Retinal pigment epithelial cell (primary cell): Measurements from ENCODE around the gene ROBO1.

Source experiments
- DNase-seq: peaks from one replicate; pipeline ENCODE4 v3.0.0-alpha.2; 2010; ENCODE audit warnings: low read depth
- H3K4me3 ChIP-seq: 2 replicates; pipeline ENCODE4 v1.5.1; 2011; ENCODE audit warnings: mild to moderate bottlenecking, low read length, control low read depth, moderate library complexity
- TF ChIP-seq, protein P1 (sequence below): conservative IDR thresholded peaks from 2 replicates; pipeline ENCODE4 v1.5.1; 2011; ENCODE audit warnings: low read depth, low read length, control low read depth, inconsistent platforms

ROBO1 gene

DNA sequence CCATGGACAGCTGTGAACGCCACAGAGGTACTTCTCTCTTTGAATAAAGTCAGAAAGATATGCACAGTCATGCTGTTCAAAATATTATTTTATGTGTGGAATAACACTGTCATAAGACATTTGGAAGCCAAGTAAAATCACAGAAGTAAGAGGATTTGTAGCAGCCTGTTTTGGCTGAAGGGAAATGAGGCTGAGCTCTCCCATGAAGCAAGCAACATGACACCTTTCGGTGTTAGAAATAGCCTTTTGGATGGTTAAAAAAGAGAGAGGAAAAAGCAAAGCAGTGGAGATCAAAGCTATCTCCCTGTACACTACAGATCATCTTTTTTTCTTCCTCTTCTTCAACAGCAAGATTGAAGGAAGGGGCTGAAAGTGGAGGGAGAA lies 755.3 kb downstream of the ROBO1 start:
- H3K4me3 ChIP-seq: no peak overlapping the region
- DNase-seq: no peak
- TF ChIP-seq, protein P1, sequence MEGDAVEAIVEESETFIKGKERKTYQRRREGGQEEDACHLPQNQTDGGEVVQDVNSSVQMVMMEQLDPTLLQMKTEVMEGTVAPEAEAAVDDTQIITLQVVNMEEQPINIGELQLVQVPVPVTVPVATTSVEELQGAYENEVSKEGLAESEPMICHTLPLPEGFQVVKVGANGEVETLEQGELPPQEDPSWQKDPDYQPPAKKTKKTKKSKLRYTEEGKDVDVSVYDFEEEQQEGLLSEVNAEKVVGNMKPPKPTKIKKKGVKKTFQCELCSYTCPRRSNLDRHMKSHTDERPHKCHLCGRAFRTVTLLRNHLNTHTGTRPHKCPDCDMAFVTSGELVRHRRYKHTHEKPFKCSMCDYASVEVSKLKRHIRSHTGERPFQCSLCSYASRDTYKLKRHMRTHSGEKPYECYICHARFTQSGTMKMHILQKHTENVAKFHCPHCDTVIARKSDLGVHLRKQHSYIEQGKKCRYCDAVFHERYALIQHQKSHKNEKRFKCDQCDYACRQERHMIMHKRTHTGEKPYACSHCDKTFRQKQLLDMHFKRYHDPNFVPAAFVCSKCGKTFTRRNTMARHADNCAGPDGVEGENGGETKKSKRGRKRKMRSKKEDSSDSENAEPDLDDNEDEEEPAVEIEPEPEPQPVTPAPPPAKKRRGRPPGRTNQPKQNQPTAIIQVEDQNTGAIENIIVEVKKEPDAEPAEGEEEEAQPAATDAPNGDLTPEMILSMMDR: no peak

DNA sequence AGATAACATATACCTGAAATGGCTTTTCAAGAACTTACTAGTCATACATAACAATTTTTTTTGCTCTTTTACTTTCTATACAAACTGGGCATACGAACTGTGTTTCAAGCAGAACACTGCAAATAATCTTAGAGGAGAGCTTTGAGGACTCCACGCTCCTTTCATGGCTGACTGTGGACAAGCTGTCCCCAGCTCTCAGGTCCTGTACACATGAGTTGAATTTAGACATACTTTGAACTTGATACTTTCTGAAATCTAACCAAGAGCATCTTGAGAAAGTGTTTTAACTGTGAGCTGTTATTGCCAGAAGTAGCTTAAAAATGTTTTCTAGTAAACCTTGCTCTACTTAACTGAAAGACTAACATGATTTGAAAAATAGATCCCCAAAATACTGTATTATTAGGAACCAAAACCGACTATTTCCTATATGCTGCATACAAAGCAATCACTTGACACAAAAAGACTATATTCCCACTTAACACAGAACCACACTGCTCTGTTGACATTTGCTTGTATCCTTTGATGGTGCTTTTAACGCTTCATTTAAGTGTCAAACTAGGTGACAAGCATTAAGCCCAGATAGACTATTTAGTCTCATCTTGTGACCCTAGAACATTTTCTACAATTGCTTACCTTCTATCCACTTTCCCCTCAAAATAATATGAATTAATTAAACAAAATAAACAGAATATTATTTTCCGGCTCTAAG lies 755.8 kb downstream of the ROBO1 start:
- TF ChIP-seq, protein P1: no peak
- H3K4me3 ChIP-seq: no peak overlapping the region
- DNase-seq: no peak

DNA sequence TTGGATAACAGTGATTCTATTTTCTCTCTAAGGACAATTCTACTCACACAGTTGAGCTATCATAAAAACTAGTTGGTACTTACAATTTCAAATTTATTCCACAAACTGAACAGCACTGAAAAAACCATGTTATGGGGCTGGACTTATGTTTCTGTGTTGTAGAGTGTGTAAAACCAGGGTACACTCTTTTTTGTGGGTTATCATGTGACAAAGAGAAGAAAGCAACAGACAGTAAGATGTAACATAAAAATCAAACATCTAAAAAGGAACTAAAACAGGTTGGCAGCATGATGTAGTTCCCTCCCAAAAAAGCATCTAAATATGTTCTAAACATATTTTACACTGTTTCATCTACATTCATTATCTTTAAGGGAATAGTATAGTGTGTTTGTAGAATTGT lies 757.9 kb downstream of the ROBO1 start:
- H3K4me3 ChIP-seq: no peak overlapping the region
- TF ChIP-seq, protein P1: no peak
- DNase-seq: no peak

DNA sequence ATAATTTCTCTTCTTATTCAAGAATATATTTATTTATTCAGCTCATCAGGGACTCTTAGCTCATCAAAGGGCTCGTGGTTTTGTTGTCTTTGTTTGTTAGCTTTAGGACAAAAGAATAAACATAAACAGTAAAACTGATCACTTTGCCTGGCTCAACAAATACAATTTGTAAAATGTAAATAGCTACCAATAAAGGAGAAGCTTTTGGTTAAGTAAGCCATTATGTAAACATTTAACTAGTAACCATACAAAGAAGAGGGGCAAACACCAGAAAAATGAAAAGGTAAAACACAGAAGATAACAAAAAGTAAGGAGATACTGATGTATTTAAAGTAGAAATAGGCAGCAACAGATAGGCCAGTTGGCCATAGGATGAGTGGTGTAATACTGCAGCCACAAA lies 761.7 kb downstream of the ROBO1 start:
- TF ChIP-seq, protein P1: no peak
- DNase-seq: no peak
- H3K4me3 ChIP-seq: no peak overlapping the region

DNA sequence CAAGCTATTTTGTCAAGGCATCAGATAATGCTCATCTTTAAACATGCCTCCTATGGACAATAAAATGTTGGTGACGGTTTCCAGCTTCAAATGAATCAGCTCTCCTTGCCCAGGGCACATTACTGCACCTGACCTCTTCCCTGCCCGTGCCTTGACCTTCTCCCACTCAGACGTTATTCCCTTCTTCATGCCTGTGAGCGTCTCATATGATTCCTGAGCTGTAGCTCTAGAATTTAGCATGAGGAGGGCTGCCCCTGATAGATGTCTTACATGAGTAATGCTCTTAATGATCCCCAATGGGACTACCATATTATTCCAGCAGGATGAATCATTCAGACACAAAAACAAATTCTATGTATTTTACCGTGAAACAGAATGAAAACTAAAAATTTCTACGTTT lies 762.7 kb downstream of the ROBO1 start:
- TF ChIP-seq, protein P1: no peak
- DNase-seq: no peak
- no peak overlapping the region for H3K4me3 ChIP-seq

DNA sequence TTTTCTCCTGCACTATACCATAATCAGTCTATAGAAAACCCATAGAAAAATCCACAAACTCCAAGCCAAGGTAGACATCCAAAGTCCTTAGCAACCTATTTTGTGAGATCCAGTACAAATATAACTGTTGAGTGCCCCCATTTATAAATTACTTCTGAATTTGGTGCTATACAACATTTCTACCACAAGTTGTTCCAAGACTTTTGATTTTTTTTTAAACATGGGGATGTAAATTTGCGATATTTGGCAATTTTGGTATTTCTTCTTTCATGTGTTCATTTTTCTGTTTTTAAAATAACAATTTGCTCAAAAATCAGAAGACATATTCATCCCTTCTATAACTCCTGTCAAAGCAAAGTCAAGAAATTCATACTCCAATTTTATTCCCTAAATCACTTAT lies 763.8 kb downstream of the ROBO1 start:
- DNase-seq: no peak
- no peak overlapping the region for H3K4me3 ChIP-seq
- TF ChIP-seq, protein P1: no peak

DNA sequence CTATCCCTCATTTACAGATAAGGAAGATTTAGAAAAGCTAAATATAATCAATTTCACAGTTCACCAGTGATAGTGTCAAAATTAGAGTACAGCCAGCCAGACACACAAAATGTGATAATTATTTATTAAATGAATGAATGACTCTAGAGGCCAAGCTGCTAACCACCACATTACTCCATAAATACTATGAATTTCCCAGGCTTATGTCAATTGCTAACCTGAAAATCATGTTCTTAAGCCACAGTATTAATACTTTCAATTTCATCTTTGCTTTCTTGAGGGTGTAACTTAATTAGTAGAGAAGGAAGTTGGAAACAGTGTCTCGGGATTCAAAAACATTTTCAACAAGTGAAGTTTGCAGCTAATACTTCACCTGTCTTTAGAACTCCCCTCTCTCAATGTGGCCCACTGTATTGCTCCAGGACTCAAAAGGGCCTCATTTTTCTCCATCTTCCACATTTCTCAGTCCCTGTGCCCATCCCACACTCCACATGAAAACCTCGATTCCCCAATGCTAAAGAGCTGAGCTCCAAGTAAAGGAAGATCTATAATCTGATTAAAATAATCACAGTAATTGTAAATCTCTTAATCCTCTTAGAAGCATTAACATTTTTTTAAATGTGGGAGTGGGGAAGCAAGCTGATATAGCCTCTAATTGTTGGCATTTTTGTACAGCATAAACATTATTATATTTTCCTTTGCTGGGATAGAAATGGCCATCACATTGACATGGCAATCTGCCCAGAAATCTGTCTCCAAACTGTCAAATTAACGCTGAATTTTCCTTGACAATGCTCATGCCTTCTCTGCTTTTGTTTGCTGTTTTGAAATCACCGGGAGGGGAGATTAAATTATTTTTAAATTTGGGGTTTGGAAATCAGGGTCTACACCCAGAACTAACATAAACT lies 765.1 kb downstream of the ROBO1 start:
- H3K4me3 ChIP-seq: no peak overlapping the region
- peak; percentile 85 for DNase-seq
- TF ChIP-seq, protein P1: no peak
